KMS-11 (cell line): ENCODE data around the gene MSANTD2.

ENCODE experiments used
- H2AFZ ChIP-seq: fragments of 200-600 bp; sonication (generic); 2 replicates; pipeline ENCODE4 v1.6.1; 2016; ENCODE audit warnings: antibody characterized with exemption, mixed run types, low read depth
- H3K27ac ChIP-seq: fragments of 200-600 bp; sonication (generic); 2 replicates; pipeline ENCODE4 v1.6.1; 2016; ENCODE audit warnings: mild to moderate bottlenecking, mixed run types
- H3K27me3 ChIP-seq: fragments of 200-600 bp; sonication (generic); 2 replicates; pipeline ENCODE4 v1.6.1; 2017; ENCODE audit warnings: mild to moderate bottlenecking, low read depth, mixed run types, moderate library complexity; ENCODE audit not compliant: insufficient read depth
- H3K36me3 ChIP-seq: fragments of 200-600 bp; sonication (generic); 2 replicates; pipeline ENCODE4 v1.6.1; 2017; ENCODE audit warnings: mild to moderate bottlenecking, mixed run types; ENCODE audit not compliant: insufficient read depth
- H3K4me1 ChIP-seq: fragments of 200-600 bp; sonication (generic); 2 replicates; pipeline ENCODE4 v1.6.1; 2016; ENCODE audit warnings: mild to moderate bottlenecking, low read depth, mixed run types; ENCODE audit not compliant: poor library complexity, severe bottlenecking
- H3K4me2 ChIP-seq: fragments of 200-600 bp; sonication (generic); 2 replicates; pipeline ENCODE4 v1.7.0; 2016; ENCODE audit warnings: mild to moderate bottlenecking, mixed run types
- H3K4me3 ChIP-seq: fragments of 200-600 bp; sonication (generic); IDR thresholded peaks from 2 replicates; pipeline ENCODE4 v1.6.1; 2017; ENCODE audit warnings: low read depth, low read length, mixed read lengths; ENCODE audit not compliant: insufficient read depth
- H3K79me2 ChIP-seq: fragments of 200-600 bp; sonication (generic); 2 replicates; pipeline ENCODE4 v1.6.1; 2016; ENCODE audit warnings: low read depth, mixed run types; ENCODE audit not compliant: insufficient read depth
- H3K9ac ChIP-seq: fragments of 200-600 bp; sonication (generic); 2 replicates; pipeline ENCODE4 v1.6.1; 2016; ENCODE audit warnings: mild to moderate bottlenecking, mixed run types
- H4K20me1 ChIP-seq: fragments of 200-600 bp; sonication (generic); 2 replicates; pipeline ENCODE4 v1.6.1; 2016; ENCODE audit warnings: mild to moderate bottlenecking, mixed run types; ENCODE audit not compliant: insufficient read depth
- TF ChIP-seq, protein P1 (sequence below): fragments of 200-600 bp; sonication (generic); conservative IDR thresholded peaks from 2 replicates; pipeline ENCODE4 v1.6.1; 2017; ENCODE audit warnings: low read depth, mild to moderate bottlenecking, antibody characterized with exemption, low read length, moderate library complexity, mixed read lengths

Gene MSANTD2

DNA sequence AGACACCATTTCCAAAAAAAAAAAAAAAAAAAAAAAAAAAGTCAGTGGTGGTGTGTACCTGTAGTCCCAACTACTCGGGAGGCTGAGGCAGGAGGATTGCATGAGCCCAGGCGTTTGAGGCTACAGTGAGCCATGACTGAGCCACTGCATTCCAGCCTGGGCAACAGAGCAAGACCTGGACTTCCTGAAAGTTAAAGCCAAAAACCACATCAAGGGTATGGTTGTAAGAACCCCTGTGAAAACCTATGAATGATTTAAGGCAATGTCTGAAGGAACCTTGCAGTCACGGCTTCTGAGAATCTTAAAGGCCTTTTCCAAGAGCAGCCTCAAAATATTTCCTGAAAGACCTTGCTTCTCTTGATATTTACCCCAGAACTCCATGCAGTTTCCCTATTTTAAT, 30.5 kb upstream of the MSANTD2 start:
- H3K27me3 ChIP-seq: no peaks in the 10 kb centered on the region
- no peaks in the 10 kb centered on the region for H3K79me2 ChIP-seq
- H3K4me3 ChIP-seq: no peak overlapping the region
- no peak overlapping the region for H2AFZ ChIP-seq
- no peak overlapping the region for H3K4me2 ChIP-seq
- no peaks in the 10 kb centered on the region for H3K4me1 ChIP-seq
- H3K27ac ChIP-seq: no peak overlapping the region
- no peaks in the 10 kb centered on the region for H4K20me1 ChIP-seq
- TF ChIP-seq, protein P1, sequence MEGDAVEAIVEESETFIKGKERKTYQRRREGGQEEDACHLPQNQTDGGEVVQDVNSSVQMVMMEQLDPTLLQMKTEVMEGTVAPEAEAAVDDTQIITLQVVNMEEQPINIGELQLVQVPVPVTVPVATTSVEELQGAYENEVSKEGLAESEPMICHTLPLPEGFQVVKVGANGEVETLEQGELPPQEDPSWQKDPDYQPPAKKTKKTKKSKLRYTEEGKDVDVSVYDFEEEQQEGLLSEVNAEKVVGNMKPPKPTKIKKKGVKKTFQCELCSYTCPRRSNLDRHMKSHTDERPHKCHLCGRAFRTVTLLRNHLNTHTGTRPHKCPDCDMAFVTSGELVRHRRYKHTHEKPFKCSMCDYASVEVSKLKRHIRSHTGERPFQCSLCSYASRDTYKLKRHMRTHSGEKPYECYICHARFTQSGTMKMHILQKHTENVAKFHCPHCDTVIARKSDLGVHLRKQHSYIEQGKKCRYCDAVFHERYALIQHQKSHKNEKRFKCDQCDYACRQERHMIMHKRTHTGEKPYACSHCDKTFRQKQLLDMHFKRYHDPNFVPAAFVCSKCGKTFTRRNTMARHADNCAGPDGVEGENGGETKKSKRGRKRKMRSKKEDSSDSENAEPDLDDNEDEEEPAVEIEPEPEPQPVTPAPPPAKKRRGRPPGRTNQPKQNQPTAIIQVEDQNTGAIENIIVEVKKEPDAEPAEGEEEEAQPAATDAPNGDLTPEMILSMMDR: no peak
- no peak overlapping the region for H3K9ac ChIP-seq
- H3K36me3 ChIP-seq: no peaks in the 10 kb centered on the region

DNA sequence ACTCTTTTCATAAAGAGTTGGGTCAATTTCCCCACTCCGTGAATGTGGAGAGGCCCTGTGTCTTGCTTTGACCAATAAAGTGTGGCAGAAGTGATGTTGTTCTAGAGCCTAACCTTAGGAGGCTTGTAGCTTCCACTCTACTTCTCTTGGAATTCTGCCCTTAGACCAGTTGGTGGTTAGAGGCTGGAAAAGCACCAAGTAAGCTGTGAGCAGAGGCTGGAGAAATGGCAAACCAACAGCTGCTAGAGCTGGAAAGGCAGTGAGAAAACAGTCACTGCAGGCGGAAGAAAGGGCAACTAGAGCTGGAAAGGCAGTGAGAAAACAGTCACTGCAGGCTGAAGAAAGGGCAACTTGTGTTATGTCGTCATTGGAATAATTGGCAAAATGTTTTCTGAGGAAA, 29.8 kb upstream of the MSANTD2 start:
- Histone ChIP-seq H3K9ac (no peak overlapping the region), H3K4me2 (no peak overlapping the region), H2AFZ (no peak overlapping the region), H3K4me1 (no peaks in the 10 kb centered on the region), H3K27ac (no peak overlapping the region), H3K27me3 (no peaks in the 10 kb centered on the region), H3K36me3 (no peaks in the 10 kb centered on the region), H3K4me3 (no peak overlapping the region), H4K20me1 (no peaks in the 10 kb centered on the region), H3K79me2 (no peaks in the 10 kb centered on the region)
- TF ChIP-seq, protein P1: no peak

- no peak overlapping the region for H2AFZ ChIP-seq
- no peak overlapping the region for H3K27ac ChIP-seq
- no peak overlapping the region for H3K4me3 ChIP-seq
- H3K9ac ChIP-seq: no peak overlapping the region
- no peaks in the 10 kb centered on the region for H3K27me3 ChIP-seq
- H3K79me2 ChIP-seq: no peaks in the 10 kb centered on the region
- TF ChIP-seq, protein P1: no peak
- no peaks in the 10 kb centered on the region for H3K4me1 ChIP-seq
- no peak overlapping the region for H3K4me2 ChIP-seq
- no peaks in the 10 kb centered on the region for H3K36me3 ChIP-seq
- H4K20me1 ChIP-seq: no peaks in the 10 kb centered on the region
Measured at GRCh38 chr11:124825876-124826275, 25.7 kb upstream of the MSANTD2 start.

DNA sequence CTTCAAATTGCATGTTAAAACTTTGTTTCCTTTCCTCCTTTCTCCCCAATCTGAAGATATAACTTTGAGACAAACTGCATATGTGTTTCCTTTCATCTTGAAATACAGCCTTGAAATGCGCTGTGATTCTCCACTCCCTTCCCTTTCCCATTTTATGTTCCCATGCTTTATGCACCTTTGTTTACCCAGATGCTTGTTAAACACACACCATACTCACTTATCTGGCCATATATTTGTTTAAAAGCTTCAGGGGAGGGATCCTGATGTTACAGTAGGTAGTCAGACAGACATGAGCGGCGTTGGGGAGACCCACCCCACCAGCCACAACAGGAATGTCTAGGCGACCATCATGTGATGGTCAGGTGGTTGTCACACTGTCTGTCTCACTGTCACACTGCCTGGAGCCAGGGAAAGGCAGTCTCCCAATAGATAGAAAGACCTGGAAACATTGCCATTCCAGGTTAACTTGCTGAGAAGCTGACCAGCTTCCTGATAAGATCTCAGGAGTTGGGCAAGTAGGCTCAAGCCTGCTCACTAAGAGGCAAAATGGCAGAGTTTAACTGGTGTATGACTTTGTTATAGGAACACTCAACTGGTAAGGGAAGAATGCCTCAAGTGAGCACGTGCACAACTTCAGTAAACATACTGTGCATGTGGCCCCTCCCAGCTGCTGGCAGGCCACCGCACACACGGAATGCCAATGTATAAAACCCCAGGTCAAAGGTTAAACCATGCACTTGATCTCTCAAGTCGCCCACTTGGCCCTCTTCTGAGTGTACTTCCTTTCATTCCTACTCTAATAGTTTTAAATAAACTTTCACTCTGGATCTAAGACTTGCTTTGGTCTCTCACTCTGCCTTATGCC, 23.5 kb upstream of the MSANTD2 start:
- no peak overlapping the region for H3K4me3 ChIP-seq
- no peak overlapping the region for H3K4me2 ChIP-seq
- H3K4me1 ChIP-seq: no peaks in the 10 kb centered on the region
- no peak overlapping the region for H3K27ac ChIP-seq
- H3K27me3 ChIP-seq: no peaks in the 10 kb centered on the region
- H3K79me2 ChIP-seq: no peaks in the 10 kb centered on the region
- no peaks in the 10 kb centered on the region for H4K20me1 ChIP-seq
- no peaks in the 10 kb centered on the region for H3K36me3 ChIP-seq
- TF ChIP-seq, protein P1: no peak
- no peak overlapping the region for H3K9ac ChIP-seq
- no peak overlapping the region for H2AFZ ChIP-seq
